K562 (cell line): ENCODE measurements around the gene IMP4. TPM values are rescaled to one million over a fixed set of nuclear protein-coding genes. Genes with fewer than 3 reads are reported as not detected.

Experiments used
- HOXB6 ChIP-seq: fragments of 250-450 bp; sonication (Bioruptor Pico); IDR thresholded peaks from 2 replicates; pipeline ENCODE4 v1.5.1; 2022; ENCODE audit warnings: mild to moderate bottlenecking, borderline replicate concordance
- KLF10 ChIP-seq: fragments of 250-450 bp; sonication (Bioruptor Pico); IDR thresholded peaks from 2 replicates; pipeline ENCODE4 v1.6.1; 2021; ENCODE audit warnings: matching md5 sums
- MBD1 ChIP-seq: fragments of 250-450 bp; sonication (Bioruptor Pico); IDR thresholded peaks from 2 replicates; pipeline ENCODE4 v1.8.0; 2022; ENCODE audit warnings: inconsistent platforms
- MEIS2 ChIP-seq: fragments of 450-650 bp; IDR thresholded peaks from 2 replicates; pipeline ENCODE4 v1.6.1; 2014; ENCODE audit warnings: mild to moderate bottlenecking; ENCODE audit not compliant: partially characterized antibody
- NFE2 ChIP-seq: IDR thresholded peaks from 2 replicates; pipeline ENCODE4 v1.6.1; 2014; ENCODE audit warnings: antibody characterized with exemption, low read depth
- NFRKB ChIP-seq: fragments of 450-650 bp; IDR thresholded peaks from 2 replicates; pipeline ENCODE4 v1.6.1; 2016; ENCODE audit warnings: low read depth
- PHF20 ChIP-seq: fragments of 450-650 bp; IDR thresholded peaks from 2 replicates; pipeline ENCODE4 v1.6.1; 2018; ENCODE audit not compliant: partially characterized antibody
- PTTG1 ChIP-seq: fragments of 450-650 bp; IDR thresholded peaks from 2 replicates; pipeline ENCODE4 v1.6.1; 2016; ENCODE audit warnings: low read depth, mild to moderate bottlenecking, missing genetic modification characterization, missing compliant biosample characterization
- XRCC3 ChIP-seq: fragments of 450-650 bp; IDR thresholded peaks from 2 replicates; pipeline ENCODE4 v1.6.1; 2017; ENCODE audit warnings: mild to moderate bottlenecking, moderate library complexity
- ZBTB40 ChIP-seq, 2 experiments: fragments of 450-650 bp in 1 of 2; sonication (generic) in 1 of 2; formaldehyde crosslinking in 1 of 2; IDR thresholded peaks; 2 replicates each; pipeline versions ENCODE4 v1.7.1 to v1.9.0; 2016 to 2022; ENCODE audit warnings: inconsistent platforms in 1 of 2, mild to moderate bottlenecking in 1 of 2, missing genetic modification reagents in 1 of 2
- ZNF140 ChIP-seq: fragments of 250-450 bp; sonication (Bioruptor Pico); IDR thresholded peaks from 2 replicates; pipeline ENCODE4 v1.8.0; 2021; ENCODE audit warnings: moderate library complexity, mild to moderate bottlenecking, inconsistent platforms
- ZNF197 ChIP-seq: fragments of 200-800 bp; sonication (Bioruptor generic); IDR thresholded peaks from 2 replicates; pipeline ENCODE4 v1.6.1; 2016; ENCODE audit warnings: low read depth, missing genetic modification characterization, missing compliant biosample characterization
- ZNF778 ChIP-seq: fragments of 450-650 bp; formaldehyde crosslinking; IDR thresholded peaks from 2 replicates; pipeline ENCODE4 v1.4.0; 2020; ENCODE audit warnings: mild to moderate bottlenecking, moderate library complexity
- polyA plus RNA-seq, 8 experiments: library from polyadenylated mRNA; depleted of rRNA in 4 of 8; stranded (reverse) in 5 of 8; unstranded in 3 of 8; fragments of >200 nt; fragmentation: Nextera tagmentation in 2 of 8; fragmentation: Illumina TruSeq in 1 of 8; extraction: Ambion mirVana in 2 of 8; extraction: Trizol in 1 of 8; gene quantifications; 2 replicates each; pipeline versions ENCODE4 v1.2.1 to v1.2.3, GENCODE V29; 2011 to 2014; ENCODE audit warnings: inconsistent platforms in 1 of 8, missing spikeins in 1 of 8
- total RNA-seq, 7 experiments: library from RNA; depleted of rRNA in 6 of 7; stranded (reverse); fragments of >200 nt in 6 of 7; fragmentation: Illumina TruSeq in 2 of 7; extraction: Trizol in 2 of 7; gene quantifications; 2 replicates each; pipeline versions ENCODE4 v1.2.1 to v1.2.3, GENCODE V29; 2011 to 2021; ENCODE audit warnings: low replicate concordance in 1 of 7

IMP4 gene
- total and polyA plus RNA-seq, 9 of the 15 experiments (the other 6 are each of a cell fraction or from before 2014, with no cell fraction given), result 35.4 to 209 (median 100.0) TPM

GRCh38 chr2:130371723-130372054 lies 29.0 kb downstream of the IMP4 start (continued):
- TF ChIP-seq ZNF140 (CRISPR knock-in tag) (no peak), NFRKB (peak; percentile 65; the same call in 1 of the 2 replicates), KLF10 (CRISPR knock-in tag) (no peak), HOXB6 (CRISPR knock-in tag) (no peak), PTTG1 (no peak), NFE2 (no peak), MBD1 (CRISPR knock-in tag) (no peak), XRCC3 (no peak), MEIS2 (no peak), ZNF197 (CRISPR knock-in tag) (no peak), ZNF778 (CRISPR knock-in tag) (no peak), PHF20 (peak; percentile 34), ZBTB40 (IDR thresholded peaks at IDR 0.05) (0 out of 2 replicates have a peak, but pooled peaks have one; percentile 8), ZBTB40 (CRISPR knock-in tag; IDR thresholded peaks at IDR 0.05) (no peak)
